ENCODE data around the gene RBM39. TPM values are rescaled to one million over a fixed set of nuclear protein-coding genes. Genes with fewer than 3 reads are reported as not detected.
A peak's percentile ranks its signal among the peaks of the same experiment; 100 is the strongest.
"Not testable (repeated sequence)": the region's sequence is repeated elsewhere in the genome, so short reads cannot be mapped to it uniquely, and the experiment has no call there.

The RBM39 gene
- total and polyA plus RNA-seq, 10 of the 15 experiments (the other 5 are each of a cell fraction or from before 2014, with no cell fraction given) = 135 to 280 (median 217) TPM

DNA sequence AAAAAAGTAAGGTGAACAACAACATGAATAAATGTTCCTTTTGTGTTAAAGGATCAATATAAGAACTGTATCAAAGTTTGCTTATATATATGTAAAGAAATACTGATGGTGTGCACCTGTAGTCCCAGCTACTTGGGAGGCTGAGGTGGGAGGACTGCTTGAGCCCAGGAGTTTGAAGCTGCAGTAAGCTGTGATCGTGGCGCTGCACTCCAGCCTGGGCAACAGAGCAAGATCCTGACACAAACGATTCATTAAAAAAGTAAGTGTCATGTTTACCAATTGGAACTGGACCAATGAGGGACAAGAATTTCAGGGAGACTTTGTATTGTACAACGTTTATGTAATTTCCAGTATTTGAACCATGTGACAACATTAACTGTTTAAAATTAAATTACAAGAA, 24.8 kb upstream of the RBM39 start (continued):
- TF ChIP-seq, protein P1, sequence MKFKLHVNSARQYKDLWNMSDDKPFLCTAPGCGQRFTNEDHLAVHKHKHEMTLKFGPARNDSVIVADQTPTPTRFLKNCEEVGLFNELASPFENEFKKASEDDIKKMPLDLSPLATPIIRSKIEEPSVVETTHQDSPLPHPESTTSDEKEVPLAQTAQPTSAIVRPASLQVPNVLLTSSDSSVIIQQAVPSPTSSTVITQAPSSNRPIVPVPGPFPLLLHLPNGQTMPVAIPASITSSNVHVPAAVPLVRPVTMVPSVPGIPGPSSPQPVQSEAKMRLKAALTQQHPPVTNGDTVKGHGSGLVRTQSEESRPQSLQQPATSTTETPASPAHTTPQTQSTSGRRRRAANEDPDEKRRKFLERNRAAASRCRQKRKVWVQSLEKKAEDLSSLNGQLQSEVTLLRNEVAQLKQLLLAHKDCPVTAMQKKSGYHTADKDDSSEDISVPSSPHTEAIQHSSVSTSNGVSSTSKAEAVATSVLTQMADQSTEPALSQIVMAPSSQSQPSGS (IDR thresholded peaks at IDR 0.05; ENCODE audit: low read length) = no peak
- TF ChIP-seq, protein P2, sequence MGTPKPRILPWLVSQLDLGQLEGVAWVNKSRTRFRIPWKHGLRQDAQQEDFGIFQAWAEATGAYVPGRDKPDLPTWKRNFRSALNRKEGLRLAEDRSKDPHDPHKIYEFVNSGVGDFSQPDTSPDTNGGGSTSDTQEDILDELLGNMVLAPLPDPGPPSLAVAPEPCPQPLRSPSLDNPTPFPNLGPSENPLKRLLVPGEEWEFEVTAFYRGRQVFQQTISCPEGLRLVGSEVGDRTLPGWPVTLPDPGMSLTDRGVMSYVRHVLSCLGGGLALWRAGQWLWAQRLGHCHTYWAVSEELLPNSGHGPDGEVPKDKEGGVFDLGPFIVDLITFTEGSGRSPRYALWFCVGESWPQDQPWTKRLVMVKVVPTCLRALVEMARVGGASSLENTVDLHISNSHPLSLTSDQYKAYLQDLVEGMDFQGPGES (IDR thresholded peaks at IDR 0.05) = no peak
- TF ChIP-seq STAT1 (conservative IDR thresholded peaks at IDR 0.05) (no peak), BCL11A (IDR thresholded peaks at IDR 0.05; ENCODE audit: low read depth, low read length) (no peak), SREBF1 (IDR thresholded peaks at IDR 0.05; ENCODE audit: low read length) (no peak)
- TF ChIP-seq, protein P3, sequence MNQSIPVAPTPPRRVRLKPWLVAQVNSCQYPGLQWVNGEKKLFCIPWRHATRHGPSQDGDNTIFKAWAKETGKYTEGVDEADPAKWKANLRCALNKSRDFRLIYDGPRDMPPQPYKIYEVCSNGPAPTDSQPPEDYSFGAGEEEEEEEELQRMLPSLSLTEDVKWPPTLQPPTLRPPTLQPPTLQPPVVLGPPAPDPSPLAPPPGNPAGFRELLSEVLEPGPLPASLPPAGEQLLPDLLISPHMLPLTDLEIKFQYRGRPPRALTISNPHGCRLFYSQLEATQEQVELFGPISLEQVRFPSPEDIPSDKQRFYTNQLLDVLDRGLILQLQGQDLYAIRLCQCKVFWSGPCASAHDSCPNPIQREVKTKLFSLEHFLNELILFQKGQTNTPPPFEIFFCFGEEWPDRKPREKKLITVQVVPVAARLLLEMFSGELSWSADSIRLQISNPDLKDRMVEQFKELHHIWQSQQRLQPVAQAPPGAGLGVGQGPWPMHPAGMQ (IDR thresholded peaks at IDR 0.05; ENCODE audit: borderline replicate concordance) = no peak

DNA sequence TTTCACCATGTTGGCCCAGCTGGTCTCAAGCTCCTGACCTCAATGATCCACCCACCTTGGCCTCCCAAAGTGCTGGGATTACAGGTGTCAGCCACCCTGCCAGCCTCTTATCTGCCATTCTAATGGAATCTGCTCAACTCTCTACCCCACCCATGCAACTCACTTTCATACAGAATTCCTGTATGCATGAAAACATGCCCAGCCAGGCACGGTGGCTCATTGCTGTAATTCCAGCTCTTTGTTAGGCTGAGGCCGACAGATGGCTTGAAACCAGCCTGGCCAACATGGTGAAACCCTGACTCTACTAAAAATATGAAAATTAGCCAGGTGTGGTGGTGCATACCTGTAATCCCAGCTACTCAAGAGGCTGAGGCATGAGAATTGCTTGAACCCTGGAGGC, 22.9 kb upstream of the RBM39 start:
- H2AFZ ChIP-seq (ENCODE audit: control insufficient read depth, low read depth, low read length); H3K79me2 ChIP-seq (ENCODE audit: control insufficient read depth, insufficient read depth, low read length); in situ Hi-C loops (cut with MboI); H3K4me2 ChIP-seq (ENCODE audit: control insufficient read depth, insufficient read depth); ATAC-seq; CTCF ChIA-PET; H3K9ac ChIP-seq (ENCODE audit: control insufficient read depth, insufficient read depth, low read length); H3K4me3 ChIP-seq; RAD21 ChIA-PET (ENCODE audit: unreplicated experiment); intact Hi-C loops (cut with micrococcal nuclease; ENCODE audit: unreplicated experiment); H3K27me3 ChIP-seq (replicated peaks in 1 of 2; ENCODE audit: control insufficient read depth in 2 of 2, insufficient read depth in 2 of 2, low read length in 1 of 2); DNase-seq (ENCODE audit: low read depth, low spot score); H4K20me1 ChIP-seq (ENCODE audit: control insufficient read depth, insufficient read depth); BruUV-seq (replicated peaks); H3K36me3 ChIP-seq (ENCODE audit: control insufficient read depth in 2 of 2, insufficient read depth in 2 of 2, low read length in 1 of 2); FAIRE-seq; H3K27ac ChIP-seq (ENCODE audit: control insufficient read depth, insufficient read depth); H3K9me3 ChIP-seq (replicated peaks; ENCODE audit: control insufficient read depth, insufficient read depth, low read length): not testable (repeated sequence)
- WGBS (ENCODE audit: insufficient coverage, insufficient replicate concordance, low lambda C conversion rate, missing lambda C conversion rate) = 98% methylated on average over 2 of the region's 2 CpGs
- peaks cover 26% of the 10 kb centered on the region for H3K4me1 ChIP-seq (ENCODE audit: control insufficient read depth, insufficient read depth, low read length)
- POLR2A ChIA-PET = interaction anchor here (1.4 kb wide), 1 partner anchor 23 kb away, joined by 4 read pairs; the partner anchor contains the start of gene RBM39
- SMC1A ChIA-PET (ENCODE audit: uncharacterized antibody, unreplicated experiment) = interaction anchor here (8.7 kb wide), 1 partner anchor 21 kb away, joined by 151 read pairs; the partner anchor contains the start of gene RBM39
- TF ChIP-seq FOXK2 (IDR thresholded peaks at IDR 0.05) = 0 out of 2 replicates have a peak, but pooled peaks have one; percentile 7

All from GM12878 (cell line).